Activated T-cell treated with anti-CD3 and anti-CD28 coated beads, Interleukin-2, amount 50 U/mL, for 48 hours (primary cell): ENCODE results near the gene MYLK.

Experiments used
- DNase-seq, 2 experiments: peaks; one replicate each; pipeline ENCODE4 v3.0.0-alpha.2; 2020

MYLK gene

GRCh38 chr3:123660141-123660675, 223.9 kb downstream of the MYLK start:
- DNase-seq: no peak

- DNase-seq: no peak
Observed at GRCh38 chr3:123658852-123659206, 225.3 kb downstream of the MYLK start.

- DNase-seq: no peak
Observed at GRCh38 chr3:123658118-123658851, 225.8 kb downstream of the MYLK start.

GRCh38 chr3:123657568-123657967, 226.6 kb downstream of the MYLK start:
- DNase-seq: no peak

GRCh38 chr3:123657111-123657510, 227.0 kb downstream of the MYLK start:
- DNase-seq: no peak

- no peak for DNase-seq
Observed at GRCh38 chr3:123656691-123657090, 227.4 kb downstream of the MYLK start.

- DNase-seq: no peak
Observed at GRCh38 chr3:123656274-123656673, 227.9 kb downstream of the MYLK start.

- DNase-seq: no peak
Observed at GRCh38 chr3:123655400-123655799, 228.7 kb downstream of the MYLK start.

- no peak for DNase-seq
Observed at GRCh38 chr3:123653221-123653682, 230.9 kb downstream of the MYLK start.

GRCh38 chr3:123652342-123652984, 231.7 kb downstream of the MYLK start:
- DNase-seq: peak; percentile 61 to 63

GRCh38 chr3:123651449-123652341, 232.4 kb downstream of the MYLK start:
- DNase-seq: no peak

GRCh38 chr3:123650101-123650500, 234.0 kb downstream of the MYLK start:
- DNase-seq: no peak

GRCh38 chr3:123648696-123649405, 235.3 kb downstream of the MYLK start:
- no peak for DNase-seq

- no peak for DNase-seq
Observed at GRCh38 chr3:123644358-123644757, 239.8 kb downstream of the MYLK start.

GRCh38 chr3:123642957-123643330, 241.2 kb downstream of the MYLK start:
- DNase-seq: no peak

- peak; percentile 76 to 79 for DNase-seq
Observed at GRCh38 chr3:123642182-123642956, 241.8 kb downstream of the MYLK start.

- DNase-seq: no peak
Observed at GRCh38 chr3:123641505-123641904, 242.6 kb downstream of the MYLK start.

- DNase-seq: no peak
Observed at GRCh38 chr3:123640740-123641462, 243.2 kb downstream of the MYLK start.

- DNase-seq: no peak
Observed at GRCh38 chr3:123640311-123640710, 243.8 kb downstream of the MYLK start.

GRCh38 chr3:123638936-123639689, 245.0 kb downstream of the MYLK start:
- DNase-seq: no peak
